ENCODE data around the gene HLCS.
"Not testable (repeated sequence)": the region's sequence is repeated elsewhere in the genome, so short reads cannot be mapped to it uniquely, and the experiment has no call there.

HLCS gene

GRCh38 chr21:36989699-36990507 lies 23.4 kb upstream of the HLCS start (continued):
- peak; percentile 80 for TF ChIP-seq ZNF341 (tag by site-specific recombination; IDR thresholded peaks at IDR 0.05; ENCODE audit: low read depth)
- no peak for TF ChIP-seq ZNF280D (tag by site-specific recombination; IDR thresholded peaks at IDR 0.05)
- TF ChIP-seq WT1 (tag by site-specific recombination; IDR thresholded peaks at IDR 0.05) = no peak
- peak; percentile 27; the same call in 1 of the 2 replicates for TF ChIP-seq ZNF585B (tag by site-specific recombination; IDR thresholded peaks at IDR 0.05)

- not testable (repeated sequence) for H3K4me1 ChIP-seq (ENCODE audit: control insufficient read depth, insufficient read depth, low read length); H3K36me3 ChIP-seq (ENCODE audit: control insufficient read depth in 2 of 2, insufficient read depth in 1 of 2, low read length in 2 of 2); H3K9me3 ChIP-seq (ENCODE audit: control insufficient read depth, insufficient read depth, low read depth, low read length)
- Histone ChIP-seq H3K27ac (ENCODE audit: extremely low read depth, low read depth, low read length) (peak overlapping the region; percentile 77), H3K4me3 (ENCODE audit: low read depth, low read length) (peak overlapping the region; percentile 53)
- ChIA-PET POLR2A (interaction anchor here (0.7 to 1.6 kb wide), 8 partner anchors 10 to 377 kb away, joined by 3 to 14 read pairs (median 4); partner anchors contain the start of genes DYRK1A and HLCS), CTCF (interaction anchor here (0.5 to 3.5 kb wide), 18 partner anchors 8 to 487 kb away, joined by 3 to 36 read pairs (median 4); partner anchors contain the start of genes HLCS and RIPPLY3)
- TF ChIP-seq ZNF394 (tag by site-specific recombination; IDR thresholded peaks at IDR 0.05; ENCODE audit: borderline replicate concordance) = peak; percentile 58; the same call in 1 of the 2 replicates
- peak; percentile 60 for TF ChIP-seq ZFP69B (tag by site-specific recombination; IDR thresholded peaks at IDR 0.05)
- peak; percentile 10; the same call in 1 of the 2 replicates for TF ChIP-seq ZNF19 (tag by site-specific recombination; IDR thresholded peaks at IDR 0.05; ENCODE audit: low read depth)
- TF ChIP-seq ZEB2 (tag by site-specific recombination; IDR thresholded peaks at IDR 0.05) = 0 out of 2 replicates have a peak, but pooled peaks have one; percentile 30
- TF ChIP-seq BCL11A (tag by site-specific recombination; IDR thresholded peaks at IDR 0.05; ENCODE audit: low read depth) = peak; percentile 22; the same call in 1 of the 2 replicates
- peak; percentile 78 for TF ChIP-seq ZNF324 (tag by site-specific recombination; IDR thresholded peaks at IDR 0.05)
- TF ChIP-seq WT1 (tag by site-specific recombination; IDR thresholded peaks at IDR 0.05) = 0 out of 2 replicates have a peak, but pooled peaks have one; percentile 6
- 0 out of 2 replicates have a peak, but pooled peaks have one; percentile 8 for TF ChIP-seq ZNF121 (tag by site-specific recombination; IDR thresholded peaks at IDR 0.05)
- peak; percentile 95 for TF ChIP-seq ZNF335 (tag by site-specific recombination; conservative IDR thresholded peaks at IDR 0.05)
- TF ChIP-seq RBAK (tag by site-specific recombination; IDR thresholded peaks at IDR 0.05) = peak; percentile 57; the same call in 1 of the 2 replicates
- TF ChIP-seq ZNF639 (tag by site-specific recombination; IDR thresholded peaks at IDR 0.05) = 0 out of 2 replicates have a peak, but pooled peaks have one; percentile 42
- peak; percentile 50 for TF ChIP-seq OSR2 (tag by site-specific recombination; IDR thresholded peaks at IDR 0.05)
- peak; percentile 41; the same call in 1 of the 2 replicates for TF ChIP-seq ZNF707 (tag by site-specific recombination; IDR thresholded peaks at IDR 0.05)
- TF ChIP-seq ZNF645 (tag by site-specific recombination; IDR thresholded peaks at IDR 0.05) = 0 out of 2 replicates have a peak, but pooled peaks have one; percentile 40
- TF ChIP-seq SETDB1 (IDR thresholded peaks at IDR 0.05; ENCODE audit: insufficient read length, low read length) = peak; percentile 15
- peak; percentile 74 for TF ChIP-seq ZSCAN23 (tag by site-specific recombination; IDR thresholded peaks at IDR 0.05)
- peak; percentile 90 for TF ChIP-seq ZNF362 (tag by site-specific recombination; IDR thresholded peaks at IDR 0.05)
- 0 out of 2 replicates have a peak, but pooled peaks have one; percentile 71 for TF ChIP-seq SP7 (tag by site-specific recombination; IDR thresholded peaks at IDR 0.05)
- peak; percentile 9; the same call in 1 of the 2 replicates for TF ChIP-seq ZNF629 (tag by site-specific recombination; IDR thresholded peaks at IDR 0.05)
Measured at GRCh38 chr21:36989199-36989698, 22.8 kb upstream of the HLCS start.
